PC-3 (cell line): ENCODE results near the gene ZMYND15. TPM values are rescaled to one million over a fixed set of nuclear protein-coding genes. Genes with fewer than 3 reads are reported as not detected.

Source experiments
- ATAC-seq: fragments of 200-7000 bp; cut with Tn5 transposase; 2 replicates; pipeline ENCODE4 v1.9.1; 2020; ENCODE audit warnings: mild to moderate bottlenecking, moderate library complexity
- BruUV-seq: library from RNA; stranded (reverse); fragments of 400-500 nt; replicated peaks from 2 replicates; lab custom pipeline; 2021; lab: Mats Ljungman, UMichigan
- CTCF ChIA-PET: fragments of 300-600 bp; sonication (Branson Sonifier 250); formaldehyde crosslinking; loops from one replicate; lab custom pipeline; 2022; ENCODE audit warnings: antibody characterized with exemption; lab: Charles Lee
- POLR2A ChIA-PET: fragments of 300-600 bp; sonication (Branson Sonifier 250); formaldehyde crosslinking; loops from one replicate; lab custom pipeline; 2022; ENCODE audit warnings: antibody characterized with exemption; ENCODE audit not compliant: unreplicated experiment; lab: Charles Lee
- DNase-seq: peaks from one replicate; pipeline ENCODE4 v3.0.0-alpha.2; 2015
- H2AFZ ChIP-seq: fragments of 300-600 bp; sonication (generic); 2 replicates; pipeline ENCODE4 v1.6.0; 2016; ENCODE audit warnings: antibody characterized with exemption, low read length
- H3F3A ChIP-seq: fragments of 300-600 bp; sonication (generic); one replicate; pipeline ENCODE4 v1.6.0; 2017; ENCODE audit warnings: antibody characterized with exemption, low read length, control low read depth, mild to moderate bottlenecking; ENCODE audit not compliant: unreplicated experiment
- H3K27ac ChIP-seq: fragments of 300-600 bp; sonication (generic); 2 replicates; pipeline ENCODE4 v1.5.1; 2016; ENCODE audit warnings: mild to moderate bottlenecking, low read length
- H3K27me3 ChIP-seq: fragments of 300-600 bp; sonication (generic); 2 replicates; pipeline ENCODE4 v1.6.1; 2016; ENCODE audit warnings: low read length, mixed read lengths
- H3K36me3 ChIP-seq: fragments of 300-600 bp; sonication (generic); 2 replicates; pipeline ENCODE4 v1.6.1; 2016; ENCODE audit warnings: low read depth, mixed run types, low read length, mixed read lengths
- H3K4me1 ChIP-seq: fragments of 300-600 bp; sonication (generic); 2 replicates; pipeline ENCODE4 v1.5.1; 2016; ENCODE audit warnings: low read length; ENCODE audit not compliant: insufficient read depth
- H3K4me2 ChIP-seq: fragments of 300-600 bp; sonication (generic); 2 replicates; pipeline ENCODE4 v1.6.0; 2016; ENCODE audit warnings: low read length
- H3K4me3 ChIP-seq: fragments of 300-600 bp; sonication (generic); 2 replicates; pipeline ENCODE4 v1.5.1; 2016; ENCODE audit warnings: mild to moderate bottlenecking, low read length, mixed read lengths
- H3K79me2 ChIP-seq: fragments of 300-600 bp; sonication (generic); 2 replicates; pipeline ENCODE4 v1.6.1; 2017; ENCODE audit warnings: low read length, mixed read lengths
- H3K9ac ChIP-seq: fragments of 300-600 bp; sonication (generic); 2 replicates; pipeline ENCODE4 v1.6.0; 2016; ENCODE audit warnings: mild to moderate bottlenecking, low read length
- H3K9me2 ChIP-seq: fragments of 300-600 bp; sonication (generic); replicated peaks from 2 replicates; pipeline ENCODE4 v1.6.1; 2016; ENCODE audit warnings: mixed run types, low read length, mixed read lengths
- H3K9me3 ChIP-seq: fragments of 300-600 bp; sonication (generic); 2 replicates; pipeline ENCODE4 v1.6.1; 2016; ENCODE audit warnings: low read length, mixed read lengths
- H4K20me1 ChIP-seq: fragments of 300-600 bp; sonication (generic); 2 replicates; pipeline ENCODE4 v1.6.1; 2016; ENCODE audit warnings: low read length, mixed read lengths
- EZH2 ChIP-seq: fragments of 300-600 bp; sonication (generic); IDR thresholded peaks from one replicate; pipeline ENCODE4 v1.6.1; 2017; ENCODE audit warnings: antibody characterized with exemption, mild to moderate bottlenecking, low read length; ENCODE audit not compliant: unreplicated experiment
- EZH2phosphoT487 ChIP-seq: fragments of 300-600 bp; sonication (generic); IDR thresholded peaks from 2 replicates; pipeline ENCODE4 v1.6.1; 2018; ENCODE audit warnings: mild to moderate bottlenecking, antibody characterized with exemption, low read length, borderline replicate concordance
- intact Hi-C: fragments of 100-400 bp; cut with micrococcal nuclease; formaldehyde crosslinking; loops from 2 replicates; pipeline ENCODE4 v1.9.0; 2023
- total RNA-seq: library from RNA; depleted of rRNA; stranded (reverse); fragments of >200 nt; gene quantifications from 2 replicates; pipeline ENCODE4 v1.2.3, GENCODE V29; 2014
- TF ChIP-seq, protein P1 (sequence below): fragments of 300-600 bp; sonication (generic); conservative IDR thresholded peaks from 2 replicates; pipeline ENCODE4 v1.5.1; 2017; ENCODE audit warnings: antibody characterized with exemption, low read depth, mild to moderate bottlenecking, low read length

ZMYND15 gene
- total RNA-seq, 1 experiment from 2014 or later = 0.51 TPM

- no TSS peak for BruUV-seq
- ATAC-seq (no peak), DNase-seq (no peak)
- H3K9ac ChIP-seq = no peak overlapping the region
- H3K4me1 ChIP-seq = no peaks in the 10 kb centered on the region
- CTCF ChIA-PET = no interaction called here
- no peaks in the 10 kb centered on the region for H3K79me2 ChIP-seq
- no peak overlapping the region for H3K4me3 ChIP-seq
- no peaks in the 10 kb centered on the region for H3F3A ChIP-seq
- no peak overlapping the region for H3K4me2 ChIP-seq
- no peaks in the 10 kb centered on the region for H3K9me3 ChIP-seq
- H4K20me1 ChIP-seq = no peaks in the 10 kb centered on the region
- H2AFZ ChIP-seq = no peak overlapping the region
- intact Hi-C loops = no loop called here
- no peaks in the 10 kb centered on the region for H3K36me3 ChIP-seq
- POLR2A ChIA-PET = no interaction called here
- H3K9me2 ChIP-seq = no peaks in the 10 kb centered on the region
- TF ChIP-seq, protein P1, sequence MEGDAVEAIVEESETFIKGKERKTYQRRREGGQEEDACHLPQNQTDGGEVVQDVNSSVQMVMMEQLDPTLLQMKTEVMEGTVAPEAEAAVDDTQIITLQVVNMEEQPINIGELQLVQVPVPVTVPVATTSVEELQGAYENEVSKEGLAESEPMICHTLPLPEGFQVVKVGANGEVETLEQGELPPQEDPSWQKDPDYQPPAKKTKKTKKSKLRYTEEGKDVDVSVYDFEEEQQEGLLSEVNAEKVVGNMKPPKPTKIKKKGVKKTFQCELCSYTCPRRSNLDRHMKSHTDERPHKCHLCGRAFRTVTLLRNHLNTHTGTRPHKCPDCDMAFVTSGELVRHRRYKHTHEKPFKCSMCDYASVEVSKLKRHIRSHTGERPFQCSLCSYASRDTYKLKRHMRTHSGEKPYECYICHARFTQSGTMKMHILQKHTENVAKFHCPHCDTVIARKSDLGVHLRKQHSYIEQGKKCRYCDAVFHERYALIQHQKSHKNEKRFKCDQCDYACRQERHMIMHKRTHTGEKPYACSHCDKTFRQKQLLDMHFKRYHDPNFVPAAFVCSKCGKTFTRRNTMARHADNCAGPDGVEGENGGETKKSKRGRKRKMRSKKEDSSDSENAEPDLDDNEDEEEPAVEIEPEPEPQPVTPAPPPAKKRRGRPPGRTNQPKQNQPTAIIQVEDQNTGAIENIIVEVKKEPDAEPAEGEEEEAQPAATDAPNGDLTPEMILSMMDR = no peak
- TF ChIP-seq EZH2 (no peak), EZH2phosphoT487 (no peak)
- no peak overlapping the region for H3K27ac ChIP-seq
- H3K27me3 ChIP-seq = no peaks in the 10 kb centered on the region
Observed at GRCh38 chr17:4753392-4753791, 13.8 kb downstream of the ZMYND15 start.

DNA sequence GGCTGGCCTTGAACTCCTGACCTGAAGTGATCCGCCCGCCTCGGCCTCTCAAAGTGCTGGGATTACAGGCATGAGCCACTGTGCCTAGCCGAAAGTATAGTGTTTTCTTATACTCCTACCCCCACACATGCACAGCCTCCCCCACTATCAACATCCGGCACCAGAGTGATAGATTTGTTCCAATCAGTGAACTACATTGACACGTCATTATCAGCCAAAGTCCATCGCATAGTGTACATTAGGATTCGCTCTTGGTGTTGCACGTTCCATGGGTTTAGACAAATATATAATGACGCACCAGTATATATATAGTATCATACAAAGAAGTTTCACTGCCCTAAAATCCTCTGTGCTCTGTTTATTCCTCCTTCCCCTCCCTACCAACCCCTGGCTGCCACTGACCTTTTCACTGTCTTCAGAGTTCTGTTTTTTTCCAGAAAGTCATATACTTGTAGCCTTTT lies 20.2 kb downstream of the ZMYND15 start:
- H3K27ac ChIP-seq = no peak overlapping the region
- H3K4me3 ChIP-seq = no peak overlapping the region
- CTCF ChIA-PET = no interaction called here

GRCh38 chr17:4764595-4764994 lies 25.0 kb downstream of the ZMYND15 start:
- Histone ChIP-seq H3K4me3 (no peak overlapping the region), H3K27me3 (no peaks in the 10 kb centered on the region), H3K4me2 (no peak overlapping the region), H3K4me1 (no peaks in the 10 kb centered on the region), H3K27ac (no peak overlapping the region), H3K9me3 (no peaks in the 10 kb centered on the region), H3K36me3 (no peaks in the 10 kb centered on the region), H3K9me2 (no peaks in the 10 kb centered on the region), H4K20me1 (no peaks in the 10 kb centered on the region), H2AFZ (no peak overlapping the region), H3K79me2 (no peaks in the 10 kb centered on the region), H3K9ac (no peak overlapping the region), H3F3A (no peaks in the 10 kb centered on the region)
- CTCF ChIA-PET = no interaction called here
- DNase-seq (no peak), ATAC-seq (no peak)
- no TSS peak for BruUV-seq
- intact Hi-C loops = no loop called here
- TF ChIP-seq EZH2phosphoT487 = no peak
- POLR2A ChIA-PET = no interaction called here

More for the DNA sequence above, 20.2 kb downstream of the ZMYND15 start:
- no peaks in the 10 kb centered on the region for H3K36me3 ChIP-seq
- no peaks in the 10 kb centered on the region for H3K4me1 ChIP-seq
- no peaks in the 10 kb centered on the region for H3F3A ChIP-seq
- intact Hi-C loops = no loop called here
- no peaks in the 10 kb centered on the region for H3K9me2 ChIP-seq
- POLR2A ChIA-PET = no interaction called here
- H3K4me2 ChIP-seq = no peak overlapping the region
- no peaks in the 10 kb centered on the region for H3K79me2 ChIP-seq
- TF ChIP-seq, protein P1 = no peak
- TF ChIP-seq EZH2 = no peak
- TF ChIP-seq EZH2phosphoT487 = no peak
- DNase-seq (no peak), ATAC-seq (no peak)
- H3K9ac ChIP-seq = no peak overlapping the region
- no peaks in the 10 kb centered on the region for H3K9me3 ChIP-seq
- BruUV-seq = no TSS peak
- H4K20me1 ChIP-seq = no peaks in the 10 kb centered on the region
- no peak overlapping the region for H2AFZ ChIP-seq
- no peaks in the 10 kb centered on the region for H3K27me3 ChIP-seq
